H9 (cell line): ENCODE data around the gene RPA1. TPM values are rescaled to one million over a fixed set of nuclear protein-coding genes. Genes with fewer than 3 reads are reported as not detected.

ENCODE experiments used
- DNase-seq: peaks from one replicate; pipeline ENCODE4 v3.0.0-alpha.2; 2017
- H2AFZ ChIP-seq: one replicate; pipeline ENCODE4 v1.6.1; 2013; ENCODE audit warnings: mild to moderate bottlenecking, low read length, control low read depth, moderate library complexity
- H2AK5ac ChIP-seq: 2 replicates; pipeline ENCODE4 v1.6.1; 2013; ENCODE audit warnings: low read length, control low read depth, mixed read lengths; ENCODE audit not compliant: insufficient read length
- H2BK120ac ChIP-seq: one replicate; pipeline ENCODE4 v1.6.1; 2013; ENCODE audit warnings: low read depth, mild to moderate bottlenecking, low read length, control low read depth, inconsistent platforms; ENCODE audit not compliant: poor library complexity, severe bottlenecking
- H2BK12ac ChIP-seq: 2 replicates; pipeline ENCODE4 v1.6.1; 2013; ENCODE audit warnings: low read length, control low read depth, mixed read lengths, low read depth; ENCODE audit not compliant: insufficient read length
- H2BK15ac ChIP-seq: 2 replicates; pipeline ENCODE4 v1.6.1; 2013; ENCODE audit warnings: low read depth, low read length, control low read depth
- H2BK20ac ChIP-seq: one replicate; pipeline ENCODE4 v1.6.1; 2013; ENCODE audit warnings: low read depth, mild to moderate bottlenecking, low read length, control low read depth, inconsistent platforms; ENCODE audit not compliant: poor library complexity, severe bottlenecking
- H2BK5ac ChIP-seq: 2 replicates; pipeline ENCODE4 v1.6.1; 2013; ENCODE audit warnings: low read length, control low read depth, mixed read lengths; ENCODE audit not compliant: insufficient read length
- H3K14ac ChIP-seq: 2 replicates; pipeline ENCODE4 v1.6.1; 2013; ENCODE audit warnings: low read length, control low read depth; ENCODE audit not compliant: insufficient read depth
- H3K18ac ChIP-seq: 2 replicates; pipeline ENCODE4 v1.6.1; 2013; ENCODE audit warnings: low read depth, mild to moderate bottlenecking, mixed read lengths, low read length, control low read depth; ENCODE audit not compliant: insufficient read length
- H3K23ac ChIP-seq: 2 replicates; pipeline ENCODE4 v1.6.1; 2013; ENCODE audit warnings: low read length, control low read depth, mixed read lengths, low read depth; ENCODE audit not compliant: insufficient read length
- H3K23me2 ChIP-seq: 2 replicates; pipeline ENCODE4 v1.6.1; 2013; ENCODE audit warnings: low read depth, mild to moderate bottlenecking, mixed read lengths, low read length, control low read depth; ENCODE audit not compliant: insufficient read length, poor library complexity, severe bottlenecking
- H3K27ac ChIP-seq: 2 replicates; pipeline ENCODE4 v1.5.1; 2013; ENCODE audit warnings: low read length, control low read depth, mixed read lengths, low read depth; ENCODE audit not compliant: insufficient read length
- H3K27me3 ChIP-seq: 2 replicates; pipeline ENCODE4 v1.6.1; 2013; ENCODE audit warnings: low read length, control low read depth, inconsistent platforms; ENCODE audit not compliant: insufficient read depth
- H3K4ac ChIP-seq: 2 replicates; pipeline ENCODE4 v1.6.1; 2013; ENCODE audit warnings: low read depth, mild to moderate bottlenecking, control low read depth, inconsistent platforms, low read length, moderate library complexity
- H3K4me1 ChIP-seq: 2 replicates; pipeline ENCODE4 v1.6.1; 2013; ENCODE audit warnings: low read length, control low read depth, inconsistent platforms; ENCODE audit not compliant: insufficient read depth
- H3K4me2 ChIP-seq: 2 replicates; pipeline ENCODE4 v1.6.1; 2013; ENCODE audit warnings: low read length, control low read depth, mixed read lengths; ENCODE audit not compliant: insufficient read length, insufficient read depth
- H3K56ac ChIP-seq: 2 replicates; pipeline ENCODE4 v1.6.1; 2013; ENCODE audit warnings: low read depth, mild to moderate bottlenecking, mixed read lengths, low read length, control low read depth; ENCODE audit not compliant: insufficient read length
- H3K79me1 ChIP-seq: 2 replicates; pipeline ENCODE4 v1.6.1; 2013; ENCODE audit warnings: low read depth, mild to moderate bottlenecking, moderate library complexity, low read length, control low read depth, inconsistent platforms; ENCODE audit not compliant: insufficient read depth, poor library complexity, severe bottlenecking
- H3K79me2 ChIP-seq: 2 replicates; pipeline ENCODE4 v1.6.1; 2013; ENCODE audit warnings: low read length, control low read depth, inconsistent platforms; ENCODE audit not compliant: insufficient read depth
- H3K9ac ChIP-seq: 2 replicates; pipeline ENCODE4 v1.6.1; 2013; ENCODE audit warnings: low read length, control low read depth, mixed read lengths; ENCODE audit not compliant: insufficient read length; ENCODE audit errors: extremely low read depth
- H3K9me3 ChIP-seq: one replicate; pipeline ENCODE4 v1.6.1; 2013; ENCODE audit warnings: low read depth, low read length, inconsistent platforms; ENCODE audit not compliant: control insufficient read depth
- H3T11ph ChIP-seq: one replicate; pipeline ENCODE4 v1.6.1; 2013; ENCODE audit warnings: mild to moderate bottlenecking, low read length, control low read depth, inconsistent platforms
- H4K20me1 ChIP-seq: one replicate; pipeline ENCODE4 v1.6.1; 2013; ENCODE audit not compliant: control insufficient read depth, insufficient read length, insufficient read depth
- H4K5ac ChIP-seq: 2 replicates; pipeline ENCODE4 v1.6.1; 2013; ENCODE audit warnings: low read depth, mild to moderate bottlenecking, mixed read lengths, low read length, control low read depth; ENCODE audit not compliant: insufficient read length
- H4K8ac ChIP-seq: replicated peaks from 2 replicates; pipeline ENCODE4 v1.6.1; 2013; ENCODE audit warnings: low read length, control low read depth, mixed read lengths, low read depth; ENCODE audit not compliant: insufficient read length
- H4K91ac ChIP-seq: 2 replicates; pipeline ENCODE4 v1.6.1; 2013; ENCODE audit warnings: low read depth, mild to moderate bottlenecking, moderate library complexity, mixed read lengths, low read length, control low read depth; ENCODE audit not compliant: insufficient read length
- H3K27ac Mint-ChIP-seq, 3 experiments: 2 replicates in 2 of 3; 3 replicates in 1 of 3; pipeline ENCODE4 v1.8.0; 2020 to 2021; ENCODE audit warnings: mixed read lengths in 3 of 3, mild to moderate bottlenecking in 1 of 3, moderate library complexity in 1 of 3
- H3K27me3 Mint-ChIP-seq: 2 replicates; pipeline ENCODE4 v1.8.0; 2021; ENCODE audit warnings: low read depth, mild to moderate bottlenecking, moderate library complexity, mixed read lengths
- H3K36me3 Mint-ChIP-seq, 3 experiments: 2 replicates in 2 of 3; 3 replicates in 1 of 3; pipeline ENCODE4 v1.8.0; 2020 to 2021; ENCODE audit warnings: low read depth in 3 of 3, mixed read lengths in 3 of 3; ENCODE audit not compliant: insufficient read depth in 1 of 3
- H3K4me1 Mint-ChIP-seq, 2 experiments: 2 replicates each; pipeline ENCODE4 v1.8.0; 2020; ENCODE audit warnings: mixed read lengths in 2 of 2
- H3K4me3 Mint-ChIP-seq, 2 experiments: 2 replicates in 1 of 2; 3 replicates in 1 of 2; pipeline ENCODE4 v1.8.0; 2020 to 2021; ENCODE audit warnings: mild to moderate bottlenecking in 2 of 2, mixed read lengths in 2 of 2, moderate library complexity in 1 of 2
- H3K9me3 Mint-ChIP-seq, 2 experiments: 2 replicates in 1 of 2; 3 replicates in 1 of 2; pipeline ENCODE4 v1.8.0; 2020; ENCODE audit warnings: mild to moderate bottlenecking in 2 of 2, mixed read lengths in 2 of 2, moderate library complexity in 1 of 2
- WGBS: extraction: QIAGEN DNeasy Blood & Tissue Kit; methylation state at CpG from one replicate; pipeline ENCODE4 v1.1.7; 2013; ENCODE audit warnings: missing lambda C conversion rate, low lambda C conversion rate, mixed read lengths; ENCODE audit not compliant: insufficient read length; ENCODE audit errors: extremely low coverage; 5-methylcytosine and 5-hydroxymethylcytosine counted together
- total RNA-seq: library from RNA; stranded (reverse); gene quantifications from 2 replicates; pipeline ENCODE4 v1.2.1, GENCODE V29; 2021
- TF ChIP-seq, protein P1 (sequence below): fragments of 200-600 bp; sonication (generic); conservative IDR thresholded peaks from 3 replicates; pipeline ENCODE4 v1.8.0; 2021; ENCODE audit warnings: antibody characterized with exemption, mild to moderate bottlenecking

Gene RPA1
- total RNA-seq, 1 experiment from 2014 or later = 215 TPM

DNA sequence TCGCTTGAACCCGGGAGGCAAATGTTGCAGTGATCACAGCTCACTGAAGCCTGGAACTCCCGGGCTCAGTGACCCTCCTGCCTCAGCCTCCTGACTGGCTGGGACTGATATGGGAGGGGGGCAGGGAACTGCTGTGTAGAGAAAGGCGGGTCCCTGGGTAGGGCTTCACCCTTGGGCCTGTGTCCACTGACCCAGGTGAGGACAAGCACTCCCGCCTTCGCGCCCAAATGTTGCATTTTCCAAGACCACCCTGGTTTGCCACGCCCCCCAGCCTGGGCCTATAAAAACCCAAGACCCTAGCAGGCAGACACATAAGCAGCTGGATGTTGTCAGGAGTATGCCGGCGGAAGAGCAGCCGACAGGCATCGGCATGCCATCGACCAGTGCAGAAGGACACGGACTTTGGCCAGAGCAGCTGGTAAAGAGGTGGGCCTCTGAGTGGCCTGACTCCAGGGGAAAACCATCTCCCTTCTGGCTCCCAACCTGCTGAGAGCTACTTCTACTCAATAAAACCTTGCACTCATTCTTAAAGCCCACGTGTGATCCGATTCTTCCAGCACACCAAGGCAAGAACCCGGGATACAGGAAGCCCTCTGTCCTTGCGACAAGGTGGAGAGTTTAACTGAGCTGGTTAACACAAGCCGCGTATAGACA, 19.2 kb upstream of the RPA1 start:
- no peak overlapping the region for H2AK5ac ChIP-seq
- no peak overlapping the region for H4K91ac ChIP-seq
- H3K9me3 ChIP-seq = no peaks in the 10 kb centered on the region
- H3K9me3 Mint-ChIP-seq = no peaks in the 10 kb centered on the region
- no peak overlapping the region for H3K9ac ChIP-seq
- H3K27ac Mint-ChIP-seq = no peak overlapping the region
- H3K23me2 ChIP-seq = no peaks in the 10 kb centered on the region
- DNase-seq = no peak
- no peak overlapping the region for H2BK5ac ChIP-seq
- H3K4me2 ChIP-seq = no peak overlapping the region
- H3K56ac ChIP-seq = no peak overlapping the region
- H3K23ac ChIP-seq = no peak overlapping the region
- H2BK120ac ChIP-seq = no peak overlapping the region
- no peaks in the 10 kb centered on the region for H4K20me1 ChIP-seq
- no peak overlapping the region for H2AFZ ChIP-seq
- H3K4me1 ChIP-seq = no peaks in the 10 kb centered on the region
- no peak overlapping the region for H2BK15ac ChIP-seq
- H3K27me3 Mint-ChIP-seq = no peaks in the 10 kb centered on the region
- H3K27ac ChIP-seq = no peak overlapping the region
- H3K4me1 Mint-ChIP-seq = no peaks in the 10 kb centered on the region
- no peak overlapping the region for H4K5ac ChIP-seq
- no peak overlapping the region for H3K18ac ChIP-seq
- H3K79me2 ChIP-seq = no peaks in the 10 kb centered on the region
- H3K27me3 ChIP-seq = no peaks in the 10 kb centered on the region
- H2BK20ac ChIP-seq = no peak overlapping the region
- no peak overlapping the region for H3T11ph ChIP-seq
- H3K4ac ChIP-seq = no peak overlapping the region
- no CpG with 5 or more reads among the region's 20 CpGs for WGBS
- peaks cover 14 to 43% (median 27%) of the 10 kb centered on the region in 3 experiments; a peak in 6 of 7 replicates for H3K36me3 Mint-ChIP-seq
- TF ChIP-seq, protein P1, sequence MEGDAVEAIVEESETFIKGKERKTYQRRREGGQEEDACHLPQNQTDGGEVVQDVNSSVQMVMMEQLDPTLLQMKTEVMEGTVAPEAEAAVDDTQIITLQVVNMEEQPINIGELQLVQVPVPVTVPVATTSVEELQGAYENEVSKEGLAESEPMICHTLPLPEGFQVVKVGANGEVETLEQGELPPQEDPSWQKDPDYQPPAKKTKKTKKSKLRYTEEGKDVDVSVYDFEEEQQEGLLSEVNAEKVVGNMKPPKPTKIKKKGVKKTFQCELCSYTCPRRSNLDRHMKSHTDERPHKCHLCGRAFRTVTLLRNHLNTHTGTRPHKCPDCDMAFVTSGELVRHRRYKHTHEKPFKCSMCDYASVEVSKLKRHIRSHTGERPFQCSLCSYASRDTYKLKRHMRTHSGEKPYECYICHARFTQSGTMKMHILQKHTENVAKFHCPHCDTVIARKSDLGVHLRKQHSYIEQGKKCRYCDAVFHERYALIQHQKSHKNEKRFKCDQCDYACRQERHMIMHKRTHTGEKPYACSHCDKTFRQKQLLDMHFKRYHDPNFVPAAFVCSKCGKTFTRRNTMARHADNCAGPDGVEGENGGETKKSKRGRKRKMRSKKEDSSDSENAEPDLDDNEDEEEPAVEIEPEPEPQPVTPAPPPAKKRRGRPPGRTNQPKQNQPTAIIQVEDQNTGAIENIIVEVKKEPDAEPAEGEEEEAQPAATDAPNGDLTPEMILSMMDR = no peak
- no peak overlapping the region for H2BK12ac ChIP-seq
- no peak overlapping the region for H3K14ac ChIP-seq
- H3K79me1 ChIP-seq = peaks cover 3% of the 10 kb centered on the region
- H3K4me3 Mint-ChIP-seq = no peak overlapping the region
- no peak overlapping the region for H4K8ac ChIP-seq
